GM15510 (cell line): ENCODE data around the gene GPS1.

Experiments used
- POLR2A ChIP-seq: IDR thresholded peaks from 3 replicates; pipeline ENCODE4 v1.6.1; 2011; ENCODE audit warnings: borderline replicate concordance; ENCODE audit not compliant: insufficient read length; ENCODE audit errors: extremely low read depth

The GPS1 gene

GRCh38 chr17:82055023-82055964, 3.6 kb downstream of the GPS1 start:
- no peak for TF ChIP-seq POLR2A

- TF ChIP-seq POLR2A: no peak
These were observed 4.4 kb downstream of the GPS1 start for GRCh38 chr17:82055965-82056728.

DNA sequence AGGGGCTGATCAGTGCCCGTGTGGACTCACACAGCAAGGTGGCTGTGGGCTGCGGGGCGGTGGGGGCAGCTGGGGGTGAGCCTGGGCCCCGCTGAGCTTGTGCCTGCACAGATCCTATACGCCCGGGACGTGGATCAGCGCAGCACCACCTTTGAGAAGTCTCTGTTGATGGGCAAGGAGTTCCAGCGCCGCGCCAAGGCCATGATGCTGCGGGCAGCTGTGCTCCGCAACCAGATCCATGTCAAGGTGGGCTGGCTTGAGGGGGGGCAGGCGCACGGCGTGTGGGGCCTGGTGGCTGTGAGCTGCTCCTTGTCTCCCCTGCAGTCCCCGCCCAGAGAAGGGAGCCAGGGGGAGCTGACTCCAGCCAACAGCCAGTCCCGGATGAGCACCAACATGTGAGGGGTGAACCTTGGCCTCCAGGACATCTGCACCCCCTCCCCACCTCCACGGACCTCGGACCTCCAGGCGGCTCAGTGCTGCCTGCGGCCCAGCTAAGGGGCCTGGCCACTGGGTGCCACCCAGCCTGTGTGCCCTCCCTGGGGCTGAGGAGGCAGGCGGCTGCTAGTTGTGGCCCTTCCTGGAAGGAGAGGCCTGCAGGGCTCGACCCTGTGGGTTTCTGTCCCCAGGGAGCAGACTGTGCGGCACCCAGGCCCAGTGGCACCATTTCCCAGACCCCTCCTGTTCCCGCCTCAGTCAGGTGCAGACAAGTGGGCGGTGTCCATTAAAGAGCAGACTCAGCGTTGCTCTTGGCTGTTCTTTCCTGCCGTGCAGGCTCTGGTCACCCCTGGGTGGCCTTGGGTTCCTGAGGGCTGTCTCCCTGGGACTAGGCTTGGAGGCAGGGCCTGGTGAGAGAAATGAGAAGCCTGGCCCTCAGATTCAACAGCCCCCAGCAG, 5.3 kb downstream of the GPS1 start:
- TF ChIP-seq POLR2A: no peak

- peak; percentile 11 for TF ChIP-seq POLR2A
These were observed 6.6 kb downstream of the GPS1 start for GRCh38 chr17:82058230-82058854.

DNA sequence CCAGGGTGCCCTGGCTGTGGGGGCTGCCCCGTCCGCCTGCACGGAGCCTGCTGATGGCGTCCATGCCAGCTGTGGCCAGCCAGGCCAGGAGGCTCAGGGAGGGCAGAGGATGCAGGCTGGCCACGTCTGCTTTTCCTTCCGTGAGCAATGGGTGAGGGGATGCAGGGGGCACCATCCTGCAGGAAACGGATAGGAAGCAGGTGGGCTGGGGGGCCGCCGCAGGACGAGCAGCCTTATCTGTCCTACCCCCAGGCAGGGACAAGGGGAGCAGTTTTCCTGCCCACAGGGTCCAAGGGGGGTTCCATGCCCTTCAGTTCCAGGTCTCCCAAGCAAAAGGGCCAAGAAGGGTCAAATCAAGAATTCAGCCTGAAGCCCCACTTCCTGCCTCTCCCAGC, 7.2 kb downstream of the GPS1 start:
- no peak for TF ChIP-seq POLR2A

GRCh38 chr17:82059272-82060000, 7.7 kb downstream of the GPS1 start:
- no peak for TF ChIP-seq POLR2A

DNA sequence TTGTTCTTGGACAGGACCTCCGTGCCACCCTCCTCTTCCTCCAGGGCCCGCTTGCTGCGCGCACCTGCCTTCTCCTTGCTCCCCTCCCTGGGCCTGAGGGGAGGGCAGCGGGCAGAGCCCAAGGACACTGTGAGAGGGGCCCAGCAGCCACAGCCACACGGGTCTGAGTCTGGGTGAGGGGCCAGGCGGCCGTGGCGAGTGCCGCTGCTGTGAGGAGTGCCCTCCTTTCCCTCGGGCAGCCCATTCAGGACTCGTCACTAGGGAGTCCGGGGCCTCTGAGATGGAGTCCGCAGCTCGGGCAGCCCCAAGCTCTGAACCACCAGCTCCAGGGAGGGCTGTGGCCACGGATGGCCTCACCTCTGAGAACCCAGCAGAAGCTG, 8.3 kb downstream of the GPS1 start:
- no peak for TF ChIP-seq POLR2A

DNA sequence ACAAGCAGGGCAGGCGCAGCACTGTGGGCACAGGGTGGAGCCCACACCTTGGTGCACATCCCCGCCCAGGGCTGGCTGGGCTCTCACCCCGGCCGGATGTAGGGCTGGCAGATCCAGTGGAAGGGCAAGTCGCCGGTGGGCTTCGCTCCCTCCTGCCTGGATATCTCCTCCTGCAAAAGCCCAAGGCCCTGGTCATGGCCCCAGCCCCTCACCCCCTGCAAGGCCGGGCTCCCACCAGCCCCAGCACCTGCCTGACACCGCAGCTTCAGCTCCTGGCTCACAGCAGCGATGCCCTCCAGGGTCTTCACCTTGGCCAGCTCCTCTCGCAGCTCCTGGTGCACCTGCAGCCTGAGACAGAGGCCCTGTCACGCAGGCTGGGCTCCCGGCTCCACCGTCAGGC, 8.9 kb downstream of the GPS1 start:
- TF ChIP-seq POLR2A: no peak

- TF ChIP-seq POLR2A: no peak
These were observed 9.6 kb downstream of the GPS1 start for GRCh38 chr17:82061047-82061925.

DNA sequence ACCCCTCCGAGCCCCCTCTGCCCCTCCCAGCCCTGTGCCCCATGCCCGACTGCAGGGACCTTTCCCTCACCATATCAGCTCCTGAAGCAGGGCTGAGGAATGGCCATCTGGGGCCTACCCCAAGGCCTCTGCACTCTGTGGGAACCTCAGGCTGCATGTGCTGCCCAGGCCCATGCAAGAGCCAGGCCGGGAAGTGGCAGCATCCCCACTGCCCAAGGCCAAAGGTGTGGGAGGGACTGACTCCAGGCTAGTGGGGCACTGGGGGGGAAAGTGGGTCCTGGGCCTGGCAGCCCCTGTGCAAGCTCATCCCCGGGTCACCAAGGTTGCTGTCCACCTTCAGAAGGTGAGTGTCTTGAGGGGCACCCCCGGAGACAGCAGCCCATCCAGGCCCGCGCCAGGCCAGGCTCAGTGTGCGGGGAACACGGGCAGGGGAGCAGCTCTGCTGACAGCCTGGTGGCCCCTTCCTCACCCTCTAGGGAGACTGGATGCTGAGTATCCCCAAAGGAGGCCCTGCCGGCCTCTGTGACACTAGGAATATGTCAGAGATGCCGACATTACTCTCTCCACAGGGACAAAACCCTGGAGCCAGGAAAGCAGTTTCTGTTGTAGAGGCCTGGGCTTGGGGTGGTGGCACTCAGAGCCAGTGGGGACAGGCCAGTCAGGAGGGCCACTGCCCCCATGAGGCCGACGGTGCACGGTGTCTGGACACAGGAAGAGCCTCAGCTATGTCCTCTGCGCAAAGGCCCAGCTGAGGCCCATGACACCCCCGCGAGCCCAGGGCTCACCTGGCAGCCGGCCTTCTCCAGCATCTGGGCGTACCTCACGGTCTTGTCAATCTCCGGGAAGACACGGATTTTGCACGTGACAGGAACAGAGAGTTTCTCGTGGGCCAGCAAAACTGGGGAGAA, 10.6 kb downstream of the GPS1 start:
- no peak for TF ChIP-seq POLR2A

- TF ChIP-seq POLR2A: no peak
These were observed 11.3 kb downstream of the GPS1 start for GRCh38 chr17:82062984-82063368.
